Measurements from ENCODE around the gene SEC24B.

The SEC24B gene

DNA sequence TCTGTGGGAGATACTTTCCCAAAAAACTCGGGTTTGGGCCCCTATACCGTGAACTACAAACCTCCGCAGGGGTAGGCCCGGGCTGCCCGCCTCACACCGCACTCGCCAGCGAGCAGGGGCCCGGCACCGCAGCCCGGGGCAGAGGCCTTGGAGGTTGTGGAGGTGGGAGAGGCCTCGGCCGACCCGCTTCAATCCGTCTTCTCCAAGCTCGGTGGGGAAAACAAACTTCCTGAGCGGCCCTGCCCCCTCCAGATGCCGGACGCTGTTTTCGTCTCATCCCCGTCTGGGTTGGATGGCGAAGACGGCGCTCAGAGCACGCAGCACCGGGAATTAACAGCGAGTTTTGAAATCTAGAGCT lies 126.0 kb downstream of the SEC24B start:
- Histone ChIP-seq H2BK5ac (ENCODE audit: low read depth, low read length, poor library complexity, severe bottlenecking) (no peak overlapping the region), H3K4ac (ENCODE audit: low read depth in 1 of 2, low read length in 2 of 2) (peak overlapping the region in 1 of 2 experiments; percentile 49), H2BK12ac (ENCODE audit: low read length in 2 of 2) (no peak overlapping the region), H2BK15ac (ENCODE audit: low read depth, poor library complexity, severe bottlenecking) (no peak overlapping the region), H2AK5ac (ENCODE audit: low read length, severe bottlenecking) (no peak overlapping the region), H3K36me3 (ENCODE audit: control insufficient read depth in 1 of 2, insufficient read depth in 2 of 2, low read depth in 1 of 2, low read length in 2 of 2) (peaks cover 2 to 9% of the 10 kb centered on the region in 2 experiments), H3K4me2 (ENCODE audit: low read length, poor library complexity, severe bottlenecking) (peak overlapping the region; percentile 100), H3K23ac (ENCODE audit: low read length in 2 of 2) (peak overlapping the region in 1 of 2 experiments; percentile 69), H2AFZ (ENCODE audit: low read depth, low read length) (peak overlapping the region; percentile 2), H3K18ac (ENCODE audit: low read depth in 1 of 2, low read length in 2 of 2) (peak overlapping the region in 1 of 2 experiments; percentile 76), H3K14ac (ENCODE audit: low read length in 2 of 2) (peak overlapping the region in 1 of 2 experiments; percentile 84), H3K9me3 (ENCODE audit: control insufficient read depth, low read length) (no peaks in the 10 kb centered on the region), H2BK120ac (ENCODE audit: low read depth, low read length) (no peak overlapping the region), H3K79me1 (replicated peaks; ENCODE audit: low read length, poor library complexity, severe bottlenecking) (peaks cover 4% of the 10 kb centered on the region), H3K27ac (ENCODE audit: low read length, poor library complexity, severe bottlenecking) (no peak overlapping the region), H3K27me3 (ENCODE audit: control insufficient read depth in 1 of 2, insufficient read depth in 1 of 2, low read length in 2 of 2) (no peaks in the 10 kb centered on the region), H4K8ac (ENCODE audit: low read length) (peak overlapping the region; percentile 9), H4K91ac (ENCODE audit: low read length) (no peak overlapping the region), H3K4me1 (ENCODE audit: control insufficient read depth, insufficient read depth, low read depth, low read length) (peaks cover 6% of the 10 kb centered on the region), H3K4me3 (ENCODE audit: insufficient read depth in 1 of 2, low read depth in 1 of 2, low read length in 2 of 2) (peak overlapping the region; percentile 84 to 86), H3K9ac (ENCODE audit: low read length) (peak overlapping the region; percentile 91)
- WGBS, result 5% methylated on average over 27 of the region's 27 CpGs
- DNase-seq, result no peak

- Histone ChIP-seq H3K18ac (ENCODE audit: low read depth in 1 of 2, low read length in 2 of 2) (peak within 1 kb of the TSS; percentile 67 to 92), H4K91ac (ENCODE audit: low read length) (no peak within 1 kb of the TSS), H2AK5ac (ENCODE audit: low read length, severe bottlenecking) (no peak within 1 kb of the TSS), H3K9ac (ENCODE audit: low read length) (peak within 1 kb of the TSS; percentile 91), H3K4ac (ENCODE audit: low read depth in 1 of 2, low read length in 2 of 2) (peak within 1 kb of the TSS in 1 of 2 experiments; percentile 79), H3K4me3 (ENCODE audit: insufficient read depth in 1 of 2, low read depth in 1 of 2, low read length in 2 of 2) (peak within 1 kb of the TSS; percentile 84 to 86), H4K8ac (ENCODE audit: low read length) (peak within 1 kb of the TSS; percentile 46), H2BK15ac (ENCODE audit: low read depth, poor library complexity, severe bottlenecking) (peak within 1 kb of the TSS; percentile 92), H3K4me2 (ENCODE audit: low read length, poor library complexity, severe bottlenecking) (peak within 1 kb of the TSS; percentile 100), H3K79me1 (replicated peaks; ENCODE audit: low read length, poor library complexity, severe bottlenecking) (peaks cover 4% of the 10 kb centered on the region), H3K23ac (ENCODE audit: low read length in 2 of 2) (peak within 1 kb of the TSS in 1 of 2 experiments; percentile 77), H3K27me3 (ENCODE audit: control insufficient read depth in 1 of 2, insufficient read depth in 1 of 2, low read length in 2 of 2) (no peaks in the 10 kb centered on the region), H2AFZ (ENCODE audit: low read depth, low read length) (peak within 1 kb of the TSS; percentile 91), H2BK120ac (ENCODE audit: low read depth, low read length) (peak within 1 kb of the TSS; percentile 57), H3K27ac (ENCODE audit: low read length, poor library complexity, severe bottlenecking) (peak within 1 kb of the TSS; percentile 67), H3K36me3 (ENCODE audit: control insufficient read depth in 1 of 2, insufficient read depth in 2 of 2, low read depth in 1 of 2, low read length in 2 of 2) (peaks cover 6 to 9% of the 10 kb centered on the region in 2 experiments), H3K9me3 (ENCODE audit: control insufficient read depth, low read length) (no peaks in the 10 kb centered on the region), H2BK5ac (ENCODE audit: low read depth, low read length, poor library complexity, severe bottlenecking) (no peak within 1 kb of the TSS), H3K14ac (ENCODE audit: low read length in 2 of 2) (peak within 1 kb of the TSS in 1 of 2 experiments; percentile 84), H2BK12ac (ENCODE audit: low read length in 2 of 2) (peak within 1 kb of the TSS; percentile 21 to 63), H3K4me1 (ENCODE audit: control insufficient read depth, insufficient read depth, low read depth, low read length) (peaks cover 6% of the 10 kb centered on the region)
- under 1% methylated on average over 60 of the region's 73 CpGs for WGBS
- peak; percentile 90 for DNase-seq
These were observed 126.5 kb downstream of the SEC24B start, which contains the start of gene MCUB for GRCh38 chr4:109559983-109560686. Gene MCUB, plus strand, starts transcription at chr4:109560246. Its CDS starts 92 bp downstream, at chr4:109560338.

DNA sequence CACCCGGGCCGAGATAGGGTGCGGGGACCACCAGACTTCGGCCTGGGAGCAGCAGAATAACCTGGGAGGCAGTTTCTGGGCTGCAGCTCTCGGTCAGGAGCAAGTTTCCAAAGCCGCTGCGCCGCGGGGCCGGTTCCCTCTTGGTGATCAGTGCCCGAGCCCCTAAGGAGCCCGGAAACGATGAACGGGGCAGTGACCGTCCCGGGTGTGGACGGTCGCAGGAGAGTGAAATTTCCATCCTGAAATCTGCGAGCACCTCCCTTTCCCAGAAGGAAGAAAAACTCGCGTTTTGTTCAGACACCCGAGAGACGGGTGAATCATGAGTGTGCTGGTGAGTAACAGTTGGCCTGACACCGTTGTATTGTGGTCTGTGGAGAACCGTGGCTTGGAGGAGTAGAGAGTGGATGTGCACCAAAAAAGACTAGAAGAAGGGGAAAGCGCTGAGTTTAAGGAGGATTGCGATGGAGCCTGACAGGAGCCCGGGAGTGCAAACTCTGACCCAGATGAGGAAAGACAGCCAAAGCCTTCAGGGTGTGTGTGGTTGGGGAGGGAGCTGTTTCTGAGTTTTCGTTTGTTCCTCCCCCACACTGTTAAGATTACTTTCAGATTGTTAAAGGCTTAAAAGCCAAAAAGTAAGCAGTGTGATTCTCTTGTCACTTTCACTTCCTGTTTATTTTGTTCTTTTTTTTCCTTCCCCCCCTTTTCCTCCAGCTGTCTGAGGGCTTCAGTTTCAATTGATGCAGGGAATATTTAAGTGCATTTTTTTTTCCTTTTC lies 127.3 kb downstream of the SEC24B start:
- peaks cover 6% of the 10 kb centered on the region for H3K79me1 ChIP-seq (replicated peaks; ENCODE audit: low read length, poor library complexity, severe bottlenecking)

More for the DNA sequence above, 127.3 kb downstream of the SEC24B start:
- under 1% methylated on average over 28 of the region's 29 CpGs for WGBS
- H4K91ac ChIP-seq (ENCODE audit: low read length), result no peak overlapping the region
- H3K4me2 ChIP-seq (ENCODE audit: low read length, poor library complexity, severe bottlenecking), result peak overlapping the region; percentile 100
- DNase-seq, result peak; percentile 83
- peak overlapping the region; percentile 91 for H2AFZ ChIP-seq (ENCODE audit: low read depth, low read length)
- H2BK120ac ChIP-seq (ENCODE audit: low read depth, low read length), result peak overlapping the region; percentile 57
- H3K4me1 ChIP-seq (ENCODE audit: control insufficient read depth, insufficient read depth, low read depth, low read length), result peaks cover 6% of the 10 kb centered on the region
- H2BK5ac ChIP-seq (ENCODE audit: low read depth, low read length, poor library complexity, severe bottlenecking), result no peak overlapping the region
- peak overlapping the region; percentile 21 to 63 for H2BK12ac ChIP-seq (ENCODE audit: low read length in 2 of 2)
- H3K4ac ChIP-seq (ENCODE audit: low read depth in 1 of 2, low read length in 2 of 2), result peak overlapping the region in 1 of 2 experiments; percentile 79
- H3K23ac ChIP-seq (ENCODE audit: low read length in 2 of 2), result peak overlapping the region in 1 of 2 experiments; percentile 72
- H3K18ac ChIP-seq (ENCODE audit: low read depth in 1 of 2, low read length in 2 of 2), result peak overlapping the region; percentile 67 to 92
- H4K8ac ChIP-seq (ENCODE audit: low read length), result no peak overlapping the region
- peak overlapping the region; percentile 84 to 86 for H3K4me3 ChIP-seq (ENCODE audit: insufficient read depth in 1 of 2, low read depth in 1 of 2, low read length in 2 of 2)
- H3K36me3 ChIP-seq (ENCODE audit: control insufficient read depth in 1 of 2, insufficient read depth in 2 of 2, low read depth in 1 of 2, low read length in 2 of 2), result peaks cover 8 to 9% of the 10 kb centered on the region in 2 experiments
- peak overlapping the region; percentile 67 for H3K27ac ChIP-seq (ENCODE audit: low read length, poor library complexity, severe bottlenecking)
- H2AK5ac ChIP-seq (ENCODE audit: low read length, severe bottlenecking), result no peak overlapping the region
- peak overlapping the region in 1 of 2 experiments; percentile 55 for H3K14ac ChIP-seq (ENCODE audit: low read length in 2 of 2)
- H3K9ac ChIP-seq (ENCODE audit: low read length), result peak overlapping the region; percentile 91
- H3K9me3 ChIP-seq (ENCODE audit: control insufficient read depth, low read length), result no peaks in the 10 kb centered on the region
- peak overlapping the region; percentile 92 for H2BK15ac ChIP-seq (ENCODE audit: low read depth, poor library complexity, severe bottlenecking)
- H3K27me3 ChIP-seq (ENCODE audit: control insufficient read depth in 1 of 2, insufficient read depth in 1 of 2, low read length in 2 of 2), result no peaks in the 10 kb centered on the region

All from mesenchymal stem cell (in vitro differentiated cells and primary cell).